ENCODE measurements around the gene NBPF11.
"Not testable (repeated sequence)": the region's sequence is repeated elsewhere in the genome, so short reads cannot be mapped to it uniquely, and the experiment has no call there.

The NBPF11 gene

DNA sequence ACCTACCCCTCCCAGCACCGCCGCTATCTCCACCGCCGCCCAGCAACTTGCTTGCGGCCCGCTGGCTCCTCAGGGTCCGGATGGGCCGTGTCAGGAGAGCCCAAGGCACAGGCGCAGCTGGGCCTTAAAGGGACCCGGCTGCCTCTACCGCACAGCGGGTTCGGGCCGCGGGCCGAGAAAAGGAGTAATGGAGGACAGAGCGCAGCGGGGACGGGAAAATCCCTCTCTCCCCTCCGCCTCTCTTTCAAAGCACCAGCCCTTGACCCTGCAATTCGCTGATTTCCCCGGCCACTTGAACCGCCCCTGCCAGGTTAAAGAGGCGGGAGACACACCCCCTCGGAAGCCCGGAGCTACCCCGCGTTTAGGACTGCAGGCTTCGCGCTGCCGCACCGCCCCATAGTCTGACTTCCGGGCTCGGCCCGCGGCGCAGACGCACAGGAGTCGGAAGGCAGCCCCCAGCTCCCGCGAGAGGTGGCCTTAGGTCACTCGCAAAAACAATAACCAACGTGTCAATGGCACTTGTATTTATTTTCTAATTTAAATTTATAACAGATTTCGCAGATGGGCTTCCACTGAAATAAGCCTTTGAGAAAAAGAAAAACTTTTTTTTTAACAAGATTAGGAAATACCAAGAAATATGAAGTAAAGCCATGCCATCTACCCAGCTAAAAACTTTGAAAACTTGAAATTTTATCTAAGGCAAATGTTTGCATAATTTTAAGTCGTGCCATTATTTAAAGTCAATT lies at the start of gene NBPF11:
TSS of gene NBPF11 (minus strand) at position 371 of the 746 bp plus-strand sequence. CDS start 25,278 bp downstream, outside the sequence.
- peak; percentile 80 for DNase-seq

- DNase-seq: not testable (repeated sequence)
These were observed 45.3 kb upstream of the NBPF11 start for GRCh38 chr1:148197396-148197795.

DNA sequence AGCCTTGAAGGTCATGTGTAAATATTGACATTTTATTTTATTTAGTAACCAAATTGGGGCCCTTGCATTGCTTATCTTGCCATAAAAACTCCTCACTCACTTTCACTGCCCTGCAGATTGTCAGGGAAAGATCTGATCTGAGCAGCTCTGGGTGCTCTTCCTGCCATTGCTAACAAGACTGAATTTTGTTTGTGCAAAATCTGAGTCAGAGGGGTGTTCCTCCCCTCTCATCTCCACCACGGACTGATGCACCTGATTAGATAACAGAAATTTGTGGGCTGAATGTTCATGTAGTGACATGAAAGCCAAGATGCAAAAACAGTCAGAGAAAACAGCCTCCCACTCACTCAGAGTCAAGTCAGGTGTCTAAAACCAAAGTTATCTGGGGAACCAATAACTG lies 44.9 kb upstream of the NBPF11 start:
- not testable (repeated sequence) for DNase-seq

GRCh38 chr1:148195115-148195514 lies 43.0 kb upstream of the NBPF11 start:
- peak; percentile 0 for DNase-seq

DNA sequence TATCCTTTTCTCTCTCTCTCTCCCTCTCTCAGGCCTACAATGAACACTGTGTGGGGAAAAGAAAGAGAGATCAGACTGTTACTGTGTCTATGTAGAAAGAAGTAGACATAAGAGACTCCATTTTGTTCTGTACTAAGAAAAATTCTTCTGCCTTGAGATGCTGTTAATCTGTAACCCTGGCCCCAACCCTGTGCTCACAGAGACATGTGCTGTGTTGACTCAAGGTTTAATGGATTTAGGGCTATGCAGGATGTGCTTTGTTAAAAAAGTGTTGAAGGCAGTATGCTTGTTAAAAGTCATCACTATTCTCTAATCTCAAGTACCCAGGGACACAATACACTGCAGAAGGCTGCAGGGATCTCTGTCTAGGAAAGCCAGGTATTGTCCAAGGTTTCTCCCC lies 36.7 kb upstream of the NBPF11 start:
- DNase-seq: not testable (repeated sequence)

- not testable (repeated sequence) for DNase-seq
These were observed 26.6 kb upstream of the NBPF11 start for GRCh38 chr1:148178682-148179081.

- not testable (repeated sequence) for DNase-seq
These were observed 23.3 kb upstream of the NBPF11 start for GRCh38 chr1:148175414-148175813.

GRCh38 chr1:148171995-148172394 lies 19.9 kb upstream of the NBPF11 start:
- not testable (repeated sequence) for DNase-seq

DNA sequence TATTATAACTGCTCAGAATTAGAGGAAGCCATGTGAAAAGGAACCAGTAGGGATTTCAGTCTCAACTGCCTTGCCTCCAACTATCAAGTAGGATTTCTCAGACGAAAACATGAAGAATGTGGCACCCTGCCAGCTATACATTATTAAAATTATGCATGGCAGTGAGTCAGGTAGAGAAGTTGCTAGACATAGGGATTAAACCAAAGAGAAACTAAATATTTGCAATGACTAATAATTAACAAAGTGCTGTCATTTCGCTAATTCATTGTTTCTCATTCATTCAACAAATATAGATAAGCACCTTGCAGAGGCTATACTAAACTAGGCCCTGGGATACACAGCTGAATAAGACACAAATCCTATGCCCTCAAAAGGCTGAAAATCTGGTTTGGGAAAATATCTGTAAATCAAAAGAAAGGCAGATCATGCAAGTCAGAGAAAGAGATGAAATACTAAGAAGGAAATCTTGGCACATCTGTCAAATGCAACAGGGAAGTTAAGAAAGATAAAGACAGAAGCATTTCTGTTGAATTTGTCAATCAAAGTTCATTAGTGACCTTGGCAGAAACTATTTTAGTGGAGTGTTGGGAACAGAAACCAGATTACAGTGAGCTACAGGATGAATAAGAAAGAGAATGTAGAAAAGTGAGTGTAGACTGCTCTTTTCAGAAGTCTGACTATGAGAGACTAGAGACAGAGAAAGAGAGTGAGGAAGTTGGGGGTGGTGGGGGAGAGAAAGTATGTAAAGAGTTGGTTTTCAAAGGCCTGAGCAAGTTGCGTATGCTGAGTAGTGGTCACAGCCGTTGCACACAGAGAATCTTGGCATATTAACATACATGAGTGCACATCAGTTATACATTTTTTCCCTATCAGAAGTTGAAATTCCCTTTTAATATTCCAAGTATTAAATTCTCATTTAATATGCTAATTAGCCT lies 14.7 kb upstream of the NBPF11 start:
- DNase-seq: peak; percentile 13

DNA sequence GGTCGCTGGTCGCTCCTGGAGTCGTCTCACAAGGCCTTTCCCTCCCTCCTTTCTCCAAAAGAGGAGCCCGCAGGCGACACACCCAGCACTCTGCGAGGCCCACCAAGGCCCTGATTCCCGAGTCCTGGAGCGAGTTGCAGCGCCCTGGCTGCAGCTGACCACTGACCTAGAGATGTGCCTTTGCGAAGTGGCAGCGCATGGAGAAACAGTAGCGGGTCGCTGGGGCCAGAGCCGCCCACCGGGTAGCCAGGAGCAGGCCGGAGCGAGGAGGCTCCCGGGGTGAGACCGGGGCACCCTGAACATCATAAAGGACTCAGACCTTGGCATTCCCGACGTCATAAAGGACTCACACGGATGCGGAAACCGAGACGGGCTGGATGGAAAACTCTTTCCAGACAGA lies 10.3 kb upstream of the NBPF11 start:
- DNase-seq: no peak

DNA sequence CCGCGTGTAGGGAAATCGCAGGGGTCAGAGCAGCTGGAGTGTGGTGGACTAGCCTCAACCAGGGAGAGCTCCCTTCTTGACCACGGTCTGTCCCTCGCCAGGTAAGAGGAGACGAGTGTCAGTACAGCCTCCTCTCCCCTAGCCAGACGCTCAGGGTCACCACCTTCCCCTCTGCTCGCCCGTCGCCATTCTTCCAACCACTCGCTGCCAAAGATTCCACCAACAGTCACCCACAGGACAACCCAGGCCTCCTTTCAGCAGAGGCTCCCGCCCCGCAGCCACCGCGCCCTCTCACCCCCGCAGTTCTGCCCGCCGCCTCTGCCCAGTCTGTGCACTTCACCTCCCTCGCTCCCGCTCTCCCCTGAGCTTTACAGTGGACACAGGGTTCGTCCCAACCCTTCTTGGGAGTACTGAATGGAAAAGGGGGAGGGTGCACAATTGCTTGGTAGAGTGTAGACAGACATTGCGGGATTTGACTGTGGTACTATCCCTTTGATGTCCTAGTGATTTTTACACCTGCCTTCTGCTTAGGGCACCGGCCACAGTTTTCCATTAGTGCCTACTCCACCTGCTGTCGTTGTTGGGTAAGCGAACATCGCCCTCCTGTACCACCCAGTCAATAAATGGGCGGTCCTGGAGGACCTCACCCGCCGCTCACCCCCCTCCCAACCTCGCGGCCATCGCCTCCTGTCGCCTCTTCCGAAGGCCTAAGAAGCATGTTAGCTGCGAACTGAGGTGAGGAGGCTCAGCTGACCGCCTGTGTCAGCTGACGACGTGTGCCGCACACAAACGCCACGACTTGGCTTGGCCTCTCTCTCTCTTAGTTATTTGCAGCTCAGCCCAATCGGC lies 9.2 kb upstream of the NBPF11 start:
- DNase-seq: no peak

GRCh38 chr1:148160343-148161052 lies 8.4 kb upstream of the NBPF11 start:
- no peak for DNase-seq

DNA sequence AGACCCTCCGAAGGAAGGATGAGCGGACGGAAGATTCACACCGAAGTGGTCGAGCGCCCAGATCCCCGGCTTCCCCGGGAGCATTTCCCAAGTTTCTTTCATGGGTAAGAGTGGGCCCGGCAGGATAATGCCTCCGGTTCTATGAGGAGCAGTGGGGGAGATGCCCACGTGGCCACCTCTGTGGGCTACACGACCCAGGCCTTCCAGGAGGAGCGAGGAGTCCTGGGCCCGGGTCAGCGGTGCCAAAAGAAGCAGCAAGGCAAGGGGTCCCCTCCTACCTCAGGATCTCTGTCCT lies 7.9 kb upstream of the NBPF11 start:
- no peak for DNase-seq

- DNase-seq: no peak
These were observed 6.4 kb upstream of the NBPF11 start for GRCh38 chr1:148158341-148159003.

GRCh38 chr1:148157803-148158202 lies 5.7 kb upstream of the NBPF11 start:
- DNase-seq: not testable (repeated sequence)

DNA sequence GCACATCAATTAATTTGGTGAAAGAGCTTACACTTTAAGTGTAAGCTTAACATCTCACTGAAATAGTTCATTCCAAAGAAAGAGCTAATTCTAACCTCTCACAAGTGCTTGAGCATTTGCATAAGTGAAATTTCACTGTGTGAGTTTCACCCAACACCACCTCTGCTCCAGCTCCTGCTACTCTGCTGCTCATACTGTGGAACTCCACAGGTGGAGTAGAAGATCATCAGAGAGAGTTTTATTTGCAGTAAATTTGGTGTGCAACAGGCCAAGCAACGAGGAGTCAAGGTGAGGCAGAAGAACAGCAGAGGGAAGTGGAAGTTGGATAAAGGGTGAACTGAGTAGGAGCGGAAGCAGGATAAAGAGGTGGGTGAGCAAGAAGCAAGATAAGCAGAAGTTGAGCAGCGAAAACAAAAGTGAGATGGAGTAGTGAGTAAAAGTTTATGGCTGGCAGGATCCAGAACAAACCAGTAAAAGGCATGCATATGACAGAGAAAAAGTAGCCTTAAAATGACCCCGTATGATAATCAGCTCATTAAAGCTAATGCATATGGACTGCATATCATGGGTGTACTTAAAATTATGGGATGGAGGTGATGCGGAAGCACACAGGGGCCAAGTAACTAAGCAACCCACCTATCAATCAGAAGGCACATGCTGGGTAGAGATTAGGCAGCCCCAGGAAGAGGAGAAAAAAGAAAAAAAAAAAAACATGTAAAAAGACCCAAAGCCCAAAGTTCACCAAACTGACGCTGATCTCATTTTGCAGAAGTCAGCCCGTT lies 3.6 kb upstream of the NBPF11 start:
- DNase-seq: not testable (repeated sequence)

DNA sequence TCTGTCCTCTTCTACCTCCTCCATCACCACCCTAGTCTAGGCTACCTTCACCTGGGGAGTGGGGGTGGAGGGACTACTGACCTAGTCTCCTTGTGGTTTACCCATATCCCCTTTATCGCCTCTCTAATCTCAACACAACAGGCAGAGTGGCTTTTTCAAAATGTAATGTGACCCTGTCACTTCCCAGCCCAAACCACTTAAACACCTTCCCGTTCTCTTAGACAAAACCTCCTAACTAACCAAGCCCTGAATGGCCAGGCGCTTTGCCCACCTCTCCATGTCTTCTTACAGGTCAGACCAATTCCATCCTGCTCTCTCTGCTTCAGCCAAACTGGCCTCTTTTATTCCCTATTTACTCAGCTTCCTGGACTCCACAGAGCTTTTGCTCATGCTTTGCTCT lies 714 bp upstream of the NBPF11 start:
- DNase-seq: not testable (repeated sequence)

GRCh38 chr1:148151371-148151819 lies 686 bp downstream of the NBPF11 start:
- not testable (repeated sequence) for DNase-seq

GRCh38 chr1:148150945-148151344 lies 1.1 kb downstream of the NBPF11 start:
- DNase-seq: peak; percentile 24

- DNase-seq: not testable (repeated sequence)
These were observed 2.1 kb downstream of the NBPF11 start for GRCh38 chr1:148150014-148150413.

Data from fibroblast of upper back skin (primary cell).